GM23248 (cell line): ENCODE data around the gene RNF40. TPM values are rescaled to one million over a fixed set of nuclear protein-coding genes. Genes with fewer than 3 reads are reported as not detected.

Experiments used
- DNase-seq: peaks from one replicate; pipeline ENCODE4 v3.0.0-alpha.2; 2015
- H2AFZ ChIP-seq: fragments of 200-600 bp; sonication (generic); 2 replicates; pipeline ENCODE4 v1.6.1; 2016; ENCODE audit warnings: antibody characterized with exemption
- H3F3A ChIP-seq: fragments of 200-600 bp; sonication (generic); 2 replicates; pipeline ENCODE4 v1.6.1; 2016; ENCODE audit warnings: mild to moderate bottlenecking, antibody characterized with exemption, mixed run types; ENCODE audit not compliant: insufficient read depth
- H3K27ac ChIP-seq: fragments of 200-600 bp; sonication (generic); 2 replicates; pipeline ENCODE4 v1.5.1; 2016; ENCODE audit warnings: mild to moderate bottlenecking
- H3K27me3 ChIP-seq: fragments of 200-600 bp; sonication (generic); replicated peaks from 2 replicates; pipeline ENCODE4 v1.6.1; 2016; ENCODE audit warnings: mild to moderate bottlenecking; ENCODE audit not compliant: insufficient read depth
- H3K36me3 ChIP-seq: fragments of 200-600 bp; sonication (generic); 2 replicates; pipeline ENCODE4 v1.6.1; 2016; ENCODE audit warnings: low read depth, mild to moderate bottlenecking
- H3K4me1 ChIP-seq: fragments of 200-600 bp; sonication (generic); 2 replicates; pipeline ENCODE4 v1.6.1; 2016; ENCODE audit warnings: mild to moderate bottlenecking; ENCODE audit not compliant: insufficient read depth
- H3K4me2 ChIP-seq: fragments of 200-600 bp; sonication (generic); one replicate; pipeline ENCODE4 v1.6.1; 2016; ENCODE audit warnings: mild to moderate bottlenecking; ENCODE audit not compliant: unreplicated experiment
- H3K4me3 ChIP-seq: fragments of 200-600 bp; sonication (generic); 2 replicates; pipeline ENCODE4 v1.5.1; 2016; ENCODE audit warnings: mild to moderate bottlenecking
- H3K79me2 ChIP-seq: fragments of 200-600 bp; sonication (generic); 2 replicates; pipeline ENCODE4 v1.6.1; 2016; ENCODE audit warnings: mild to moderate bottlenecking; ENCODE audit not compliant: insufficient read depth
- H3K9ac ChIP-seq: fragments of 200-600 bp; sonication (generic); 2 replicates; pipeline ENCODE4 v1.6.1; 2016; ENCODE audit warnings: mild to moderate bottlenecking
- H3K9me2 ChIP-seq: fragments of 200-600 bp; sonication (generic); 2 replicates; pipeline ENCODE4 v1.6.1; 2016; ENCODE audit warnings: mixed run types, mild to moderate bottlenecking, moderate library complexity; ENCODE audit not compliant: insufficient read depth
- H3K9me3 ChIP-seq: fragments of 200-600 bp; sonication (generic); one replicate; pipeline ENCODE4 v1.6.1; 2017; ENCODE audit warnings: low read depth
- H4K20me1 ChIP-seq: fragments of 200-600 bp; sonication (generic); 2 replicates; pipeline ENCODE4 v1.6.0; 2016; ENCODE audit not compliant: insufficient read depth
- EZH2 ChIP-seq: fragments of 200-600 bp; sonication (generic); IDR thresholded peaks from 2 replicates; pipeline ENCODE4 v1.6.1; 2018; ENCODE audit warnings: antibody characterized with exemption, mild to moderate bottlenecking; ENCODE audit not compliant: insufficient read depth, poor library complexity, severe bottlenecking
- EZH2phosphoT487 ChIP-seq: fragments of 200-600 bp; sonication (generic); IDR thresholded peaks from 2 replicates; pipeline ENCODE4 v1.6.1; 2018; ENCODE audit warnings: antibody characterized with exemption, moderate library complexity, mild to moderate bottlenecking, low read depth; ENCODE audit not compliant: insufficient read depth
- WGBS, 2 experiments: methylation state at CpG; one replicate each; pipeline ENCODE4 v1.1.6; 2015 to 2017; ENCODE audit warnings: low lambda C conversion rate in 2 of 2, low coverage in 1 of 2; ENCODE audit errors: missing lambda C conversion rate in 2 of 2; 5-methylcytosine and 5-hydroxymethylcytosine counted together
- in situ Hi-C: fragments of 300-500 bp; cut with MboI; formaldehyde crosslinking; loops from 2 replicates; pipeline ENCODE4 v1.15.0; 2020
- polyA plus RNA-seq: library from polyadenylated mRNA; unstranded; fragments of >200 nt; fragmentation: Nextera tagmentation; extraction: Ambion mirVana; gene quantifications from 2 replicates; pipeline ENCODE4 v1.2.1, GENCODE V29; 2016
- total RNA-seq: library from RNA; depleted of rRNA; stranded (reverse); fragments of >200 nt; shearing (Covaris generic); gene quantifications from 2 replicates; pipeline ENCODE4 v1.2.3, GENCODE V29; 2014

RNF40 gene
- total and polyA plus RNA-seq, 2 experiments from 2014 or later = 71.2 to 97.9 TPM

GRCh38 chr16:30797670-30798309, 35.7 kb downstream of the RNF40 start:
- Histone ChIP-seq H4K20me1 (no peaks in the 10 kb centered on the region), H3K4me3 (no peak overlapping the region), H3K79me2 (no peaks in the 10 kb centered on the region), H3K9ac (no peak overlapping the region), H3K4me1 (no peaks in the 10 kb centered on the region), H3K9me3 (no peaks in the 10 kb centered on the region), H3K27me3 (no peaks in the 10 kb centered on the region), H3K4me2 (no peak overlapping the region), H2AFZ (no peak overlapping the region), H3K36me3 (no peaks in the 10 kb centered on the region), H3K9me2 (no peaks in the 10 kb centered on the region), H3K27ac (no peak overlapping the region), H3F3A (no peaks in the 10 kb centered on the region)
- TF ChIP-seq EZH2 (no peak), EZH2phosphoT487 (no peak)
- WGBS, 2 experiments = 62 to 63% methylated on average over 8 of the region's 8 CpGs
- in situ Hi-C loops = no loop called here
- no peak for DNase-seq

DNA sequence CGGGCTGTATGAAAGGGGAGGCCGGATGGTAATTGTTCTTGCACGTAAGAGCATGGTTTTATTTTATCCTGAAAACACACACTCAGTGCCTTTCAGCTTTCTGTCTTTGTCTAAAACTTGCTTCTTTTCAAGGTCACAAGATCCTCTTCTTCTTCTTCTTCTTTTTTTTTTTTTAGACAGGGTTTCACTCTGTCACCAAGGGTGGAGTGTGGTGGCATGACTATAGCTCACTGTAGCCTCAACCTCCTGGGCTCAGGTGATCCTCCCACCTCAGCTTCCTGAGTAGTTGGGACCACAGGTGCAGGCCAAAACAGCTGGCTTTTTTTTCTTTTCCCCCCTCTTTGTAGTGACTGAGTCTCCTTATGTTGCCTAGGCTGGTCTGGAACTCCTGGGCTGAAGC, 40.8 kb downstream of the RNF40 start:
- no peaks in the 10 kb centered on the region for H3K9me2 ChIP-seq
- in situ Hi-C loops = no loop called here
- 61 to 78% methylated on average over 3 of the region's 3 CpGs for WGBS, 2 experiments

GRCh38 chr16:30805056-30805369, 42.9 kb downstream of the RNF40 start:
- no peaks in the 10 kb centered on the region for H3K9me2 ChIP-seq
- peak overlapping the region; percentile 96 for H3K4me2 ChIP-seq
- no peak for DNase-seq
- no peaks in the 10 kb centered on the region for H3K36me3 ChIP-seq
- no peak for TF ChIP-seq EZH2
- no peak for TF ChIP-seq EZH2phosphoT487
- H3K9ac ChIP-seq = peak overlapping the region; percentile 89
- 19 to 25% methylated on average over 8 of the region's 8 CpGs for WGBS, 2 experiments
- no peaks in the 10 kb centered on the region for H4K20me1 ChIP-seq
- H2AFZ ChIP-seq = peak overlapping the region; percentile 98
- H3K79me2 ChIP-seq = no peaks in the 10 kb centered on the region
- H3K27ac ChIP-seq = peak overlapping the region; percentile 80
- peaks cover 6% of the 10 kb centered on the region for H3F3A ChIP-seq
- peak overlapping the region; percentile 88 for H3K4me3 ChIP-seq
- no peaks in the 10 kb centered on the region for H3K27me3 ChIP-seq
- in situ Hi-C loops = no loop called here
- peaks cover 10% of the 10 kb centered on the region for H3K4me1 ChIP-seq
- no peaks in the 10 kb centered on the region for H3K9me3 ChIP-seq

More for the DNA sequence above, 40.8 kb downstream of the RNF40 start:
- H2AFZ ChIP-seq = no peak overlapping the region
- no peaks in the 10 kb centered on the region for H3K36me3 ChIP-seq
- H3K9me3 ChIP-seq = no peaks in the 10 kb centered on the region
- peaks cover 10% of the 10 kb centered on the region for H3K4me1 ChIP-seq
- H3F3A ChIP-seq = peaks cover 6% of the 10 kb centered on the region
- H3K79me2 ChIP-seq = no peaks in the 10 kb centered on the region
- no peaks in the 10 kb centered on the region for H3K27me3 ChIP-seq
- no peak overlapping the region for H3K4me2 ChIP-seq
- no peak overlapping the region for H3K4me3 ChIP-seq
- no peak overlapping the region for H3K27ac ChIP-seq
- DNase-seq = no peak
- no peak overlapping the region for H3K9ac ChIP-seq
- no peak for TF ChIP-seq EZH2
- no peak for TF ChIP-seq EZH2phosphoT487
- no peaks in the 10 kb centered on the region for H4K20me1 ChIP-seq

GRCh38 chr16:30805370-30806169, 43.4 kb downstream of the RNF40 start:
- Histone ChIP-seq H2AFZ (peak overlapping the region; percentile 98), H3K27ac (peak overlapping the region; percentile 80), H3K79me2 (no peaks in the 10 kb centered on the region), H3K27me3 (no peaks in the 10 kb centered on the region), H3K36me3 (no peaks in the 10 kb centered on the region), H3K4me3 (peak overlapping the region; percentile 88), H3K9me2 (no peaks in the 10 kb centered on the region), H3K4me2 (peak overlapping the region; percentile 96), H3K9me3 (no peaks in the 10 kb centered on the region), H3K9ac (peak overlapping the region; percentile 89), H3F3A (peaks cover 6% of the 10 kb centered on the region), H3K4me1 (peaks cover 10% of the 10 kb centered on the region), H4K20me1 (no peaks in the 10 kb centered on the region)
- in situ Hi-C loops = no loop called here
- 1% methylated on average over 58 to 59 of the region's 62 CpGs for WGBS, 2 experiments
- DNase-seq = peak; percentile 92
- TF ChIP-seq EZH2phosphoT487 (no peak), EZH2 (no peak)
